Stimulated activated naive CD8-positive, alpha-beta T cell treated with anti-CD3 and anti-CD28 coated beads, Interleukin-15, Interleukin-2, amounts not matched to agents 100 U/mL and 50 U/mL, for 24 hours (primary cell): ENCODE measurements around the gene LAMA2.

Experiments used
- ATAC-seq: fragments of 150-1000 bp; cut with Tn5 transposase; one replicate; pipeline ENCODE4 v1.10.0; 2021
- DNase-seq: peaks from one replicate; pipeline ENCODE4 v3.0.0; 2021

The LAMA2 gene, protein sequence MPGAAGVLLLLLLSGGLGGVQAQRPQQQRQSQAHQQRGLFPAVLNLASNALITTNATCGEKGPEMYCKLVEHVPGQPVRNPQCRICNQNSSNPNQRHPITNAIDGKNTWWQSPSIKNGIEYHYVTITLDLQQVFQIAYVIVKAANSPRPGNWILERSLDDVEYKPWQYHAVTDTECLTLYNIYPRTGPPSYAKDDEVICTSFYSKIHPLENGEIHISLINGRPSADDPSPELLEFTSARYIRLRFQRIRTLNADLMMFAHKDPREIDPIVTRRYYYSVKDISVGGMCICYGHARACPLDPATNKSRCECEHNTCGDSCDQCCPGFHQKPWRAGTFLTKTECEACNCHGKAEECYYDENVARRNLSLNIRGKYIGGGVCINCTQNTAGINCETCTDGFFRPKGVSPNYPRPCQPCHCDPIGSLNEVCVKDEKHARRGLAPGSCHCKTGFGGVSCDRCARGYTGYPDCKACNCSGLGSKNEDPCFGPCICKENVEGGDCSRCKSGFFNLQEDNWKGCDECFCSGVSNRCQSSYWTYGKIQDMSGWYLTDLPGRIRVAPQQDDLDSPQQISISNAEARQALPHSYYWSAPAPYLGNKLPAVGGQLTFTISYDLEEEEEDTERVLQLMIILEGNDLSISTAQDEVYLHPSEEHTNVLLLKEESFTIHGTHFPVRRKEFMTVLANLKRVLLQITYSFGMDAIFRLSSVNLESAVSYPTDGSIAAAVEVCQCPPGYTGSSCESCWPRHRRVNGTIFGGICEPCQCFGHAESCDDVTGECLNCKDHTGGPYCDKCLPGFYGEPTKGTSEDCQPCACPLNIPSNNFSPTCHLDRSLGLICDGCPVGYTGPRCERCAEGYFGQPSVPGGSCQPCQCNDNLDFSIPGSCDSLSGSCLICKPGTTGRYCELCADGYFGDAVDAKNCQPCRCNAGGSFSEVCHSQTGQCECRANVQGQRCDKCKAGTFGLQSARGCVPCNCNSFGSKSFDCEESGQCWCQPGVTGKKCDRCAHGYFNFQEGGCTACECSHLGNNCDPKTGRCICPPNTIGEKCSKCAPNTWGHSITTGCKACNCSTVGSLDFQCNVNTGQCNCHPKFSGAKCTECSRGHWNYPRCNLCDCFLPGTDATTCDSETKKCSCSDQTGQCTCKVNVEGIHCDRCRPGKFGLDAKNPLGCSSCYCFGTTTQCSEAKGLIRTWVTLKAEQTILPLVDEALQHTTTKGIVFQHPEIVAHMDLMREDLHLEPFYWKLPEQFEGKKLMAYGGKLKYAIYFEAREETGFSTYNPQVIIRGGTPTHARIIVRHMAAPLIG (N-terminal part only)

DNA sequence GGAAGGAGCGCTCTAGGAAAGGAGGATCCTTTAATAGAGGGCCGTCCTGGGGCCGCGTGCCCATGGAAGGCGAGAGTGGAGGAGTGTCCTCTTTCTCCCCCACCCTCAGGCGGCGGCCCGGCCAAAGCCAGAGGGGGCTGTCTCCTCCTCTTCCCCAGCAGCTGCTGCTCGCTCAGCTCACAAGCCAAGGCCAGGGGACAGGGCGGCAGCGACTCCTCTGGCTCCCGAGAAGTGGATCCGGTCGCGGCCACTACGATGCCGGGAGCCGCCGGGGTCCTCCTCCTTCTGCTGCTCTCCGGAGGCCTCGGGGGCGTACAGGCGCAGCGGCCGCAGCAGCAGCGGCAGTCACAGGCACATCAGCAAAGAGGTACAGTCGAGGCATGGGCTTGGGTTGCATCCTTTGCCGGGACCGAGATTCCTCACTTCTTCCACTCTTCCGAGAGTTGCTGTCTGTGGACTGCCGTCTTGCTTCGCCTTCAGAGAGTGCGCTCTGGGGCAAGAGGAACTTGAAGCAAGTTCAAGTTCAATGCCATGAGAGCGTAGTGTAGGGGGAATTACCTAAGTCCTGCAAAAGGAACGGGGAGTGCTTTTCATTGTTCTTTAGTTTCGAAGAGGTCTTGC lies at the start of gene LAMA2:
LAMA2 (plus strand) TSS at position 148 of the 621 bp plus-strand sequence; CDS start at position 256, 108 bp downstream.
- peak; percentile 32 for ATAC-seq
- peak; percentile 9 for DNase-seq

DNA sequence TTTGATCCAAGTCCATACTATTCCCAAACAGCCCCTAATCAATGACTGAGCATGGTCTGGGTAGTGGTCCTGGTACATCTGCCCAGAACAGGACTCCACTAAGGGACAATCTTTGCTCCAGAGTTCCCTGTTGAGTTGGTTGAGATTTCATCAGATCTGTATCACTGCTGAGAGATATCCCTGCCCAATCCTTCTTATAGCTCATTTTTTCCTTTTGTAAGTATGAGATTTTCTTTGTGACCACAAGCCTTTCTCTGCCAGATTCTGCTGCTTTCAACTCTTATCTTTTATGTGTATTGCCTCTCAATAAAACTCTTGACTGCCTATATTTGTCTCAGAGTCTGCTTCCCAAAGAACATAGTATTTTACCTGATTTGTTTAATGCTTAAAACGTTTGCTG lies 46.2 kb upstream of the LAMA2 start:
- ATAC-seq: no peak
- DNase-seq: no peak

DNA sequence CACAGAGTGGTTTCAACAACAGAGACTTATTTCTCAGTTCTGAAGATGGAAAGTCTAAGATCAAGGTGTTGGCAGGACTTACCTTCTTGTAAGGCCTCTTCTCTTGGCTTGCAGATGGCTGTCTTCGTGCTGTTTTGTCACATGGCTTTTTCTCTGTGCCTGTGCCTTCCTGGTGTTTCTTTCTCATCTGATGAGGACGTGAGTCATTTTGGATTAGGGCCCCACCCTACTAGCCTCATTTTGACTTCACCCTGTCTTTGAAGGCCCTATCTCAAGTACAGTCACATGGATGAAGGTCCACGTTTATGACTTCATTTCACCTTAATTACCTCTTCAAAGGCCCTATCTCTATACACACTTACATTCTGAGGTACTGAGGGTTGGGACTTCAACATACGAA lies 41.4 kb upstream of the LAMA2 start:
- no peak for ATAC-seq
- DNase-seq: no peak

DNA sequence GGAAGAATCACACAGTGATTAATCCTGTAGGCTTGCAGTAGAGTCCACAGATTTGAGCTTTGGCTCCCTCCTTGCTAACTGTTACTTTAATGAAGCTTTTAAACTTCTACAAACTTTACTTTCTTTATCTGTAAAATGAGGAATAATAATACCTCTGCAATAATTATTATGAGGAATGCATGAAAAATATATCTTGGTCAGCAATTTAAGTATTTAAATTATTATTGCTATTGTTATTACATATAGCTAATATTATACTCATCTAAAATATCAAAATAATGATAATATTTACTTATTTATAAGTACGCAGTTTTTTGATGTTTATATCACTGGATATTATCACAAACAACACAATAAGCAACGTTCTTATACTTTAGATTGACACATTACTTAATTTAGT lies 38.3 kb upstream of the LAMA2 start:
- ATAC-seq (no peak), DNase-seq (no peak)

DNA sequence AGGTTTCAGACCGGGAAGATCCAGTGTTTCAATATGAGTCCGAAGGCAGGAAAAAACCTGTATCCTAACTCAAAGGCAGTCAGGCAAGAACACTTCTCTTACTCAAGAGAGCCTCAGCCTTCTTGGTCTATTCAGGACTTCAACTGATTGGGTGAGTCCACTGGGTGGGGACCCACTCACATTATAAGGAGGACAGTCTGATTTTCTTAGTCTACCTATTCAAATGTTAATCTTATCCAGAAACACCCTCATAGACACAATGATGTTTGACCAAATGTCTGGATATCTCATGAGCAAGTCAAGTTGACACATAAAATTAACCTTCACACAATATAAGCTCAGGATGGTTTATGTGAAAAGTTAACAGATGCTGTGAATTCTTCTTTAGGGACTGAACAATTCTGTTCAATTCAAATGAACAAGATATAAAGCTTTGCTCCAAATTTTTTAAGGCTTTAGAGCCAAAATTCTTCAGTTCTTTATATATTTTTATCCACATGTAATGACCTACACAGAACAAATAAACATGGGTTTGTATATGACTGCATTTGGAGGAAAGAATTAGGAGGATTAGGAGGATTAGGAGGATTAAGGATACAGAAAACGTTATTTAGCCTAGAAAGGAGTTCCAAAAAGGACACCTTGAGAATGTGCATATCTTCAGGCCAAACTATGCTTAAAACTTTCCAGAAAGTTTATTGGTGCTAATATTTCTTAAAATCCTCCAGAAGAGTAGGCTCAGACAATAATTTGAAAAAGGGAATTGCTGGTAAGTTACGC lies 35.3 kb upstream of the LAMA2 start:
- DNase-seq: no peak
- no peak for ATAC-seq

DNA sequence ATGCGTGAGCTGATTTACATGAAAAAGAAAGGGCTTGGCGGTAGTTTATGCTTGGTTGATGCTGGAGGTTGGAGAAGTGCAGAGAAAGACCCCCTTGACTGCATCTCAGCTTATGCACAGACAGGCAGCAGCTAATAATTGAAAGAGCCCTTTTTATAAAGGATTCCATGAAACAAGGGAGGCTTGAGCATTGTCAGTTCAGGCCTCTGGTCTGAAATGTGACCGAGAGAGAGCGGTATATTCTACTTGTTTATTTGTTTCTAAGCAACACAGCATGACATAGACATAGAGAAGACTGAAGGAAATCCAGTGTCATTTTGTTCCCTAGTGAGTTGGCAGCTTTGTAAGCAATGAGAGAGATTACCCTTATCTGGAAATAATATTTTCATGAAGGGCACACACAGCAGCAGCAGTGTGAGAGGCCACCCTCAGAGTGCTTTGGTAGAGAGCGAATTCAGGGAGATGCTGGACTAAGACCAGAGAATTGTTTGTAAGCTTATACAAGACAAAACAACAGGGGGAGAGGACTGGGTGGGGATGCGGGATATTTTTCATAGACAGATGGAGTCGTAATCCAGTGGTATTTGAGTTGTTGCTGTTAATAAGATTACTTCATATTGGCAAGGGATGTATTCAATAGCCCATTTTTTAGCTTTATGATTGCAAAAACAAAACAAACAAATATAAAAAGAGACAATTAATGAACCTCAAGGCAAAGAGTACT lies 34.6 kb upstream of the LAMA2 start:
- no peak for DNase-seq
- ATAC-seq: no peak

DNA sequence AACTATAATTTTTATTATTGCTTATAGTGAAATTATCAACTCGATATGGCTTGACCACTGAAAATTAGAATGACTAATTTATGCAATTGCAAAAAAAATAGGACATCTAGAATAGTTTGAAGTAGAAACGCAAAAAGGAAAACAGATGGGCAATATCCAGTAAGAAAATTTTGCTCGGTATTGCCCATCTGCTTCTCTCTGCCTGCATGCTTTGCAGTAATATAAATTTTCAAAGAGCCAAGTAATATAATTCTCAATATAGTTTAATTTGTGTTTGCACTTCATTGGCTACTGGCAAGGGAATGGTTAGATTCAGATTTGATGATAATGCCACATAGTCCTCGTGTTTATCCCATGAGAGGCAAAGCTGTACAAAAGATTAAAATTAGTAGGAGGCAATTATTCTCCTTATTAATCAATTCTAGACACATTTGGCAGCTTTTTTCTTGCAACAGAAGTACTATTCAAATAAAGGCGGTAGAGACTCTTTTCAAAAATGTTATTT lies 27.3 kb upstream of the LAMA2 start:
- no peak for ATAC-seq
- no peak for DNase-seq

DNA sequence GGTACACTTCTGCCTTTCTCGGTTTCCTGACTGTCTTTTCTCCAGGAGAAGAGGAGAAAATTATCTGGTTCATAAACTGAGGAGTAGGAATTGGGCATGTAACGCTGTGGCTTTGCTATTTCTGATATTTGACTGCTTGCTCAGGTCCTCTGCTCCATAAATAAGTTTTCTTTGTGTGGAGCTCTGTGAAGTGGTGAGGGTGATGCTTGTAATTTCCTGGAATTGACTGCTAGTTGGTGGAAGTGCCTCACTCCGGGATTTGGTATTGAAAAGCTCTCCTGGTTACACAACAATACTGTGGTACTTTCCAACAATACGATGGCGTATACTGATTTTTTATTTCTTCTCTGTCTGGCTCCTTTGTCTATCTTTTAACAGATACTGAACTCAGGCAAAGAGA lies 25.1 kb upstream of the LAMA2 start:
- DNase-seq (no peak), ATAC-seq (no peak)

DNA sequence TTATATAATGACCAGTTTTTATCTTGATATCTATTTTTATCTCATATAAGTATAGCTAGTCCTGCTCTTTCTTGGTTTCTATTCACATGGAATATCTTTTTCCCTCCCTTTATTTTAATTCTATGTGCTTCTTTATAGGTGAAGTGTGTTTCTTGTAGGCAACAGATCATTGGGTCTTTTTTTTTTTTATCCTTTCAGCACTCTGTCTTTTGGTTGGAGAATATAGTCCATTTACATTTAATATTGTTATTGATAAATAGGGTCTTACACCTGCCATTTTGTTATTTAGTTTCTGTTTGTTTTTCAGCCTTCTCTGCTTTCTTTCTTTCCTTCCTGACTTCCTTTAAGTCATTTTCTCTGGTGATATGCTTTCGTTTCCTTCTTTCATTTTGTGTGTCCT lies 22.2 kb upstream of the LAMA2 start:
- ATAC-seq (no peak), DNase-seq (no peak)

DNA sequence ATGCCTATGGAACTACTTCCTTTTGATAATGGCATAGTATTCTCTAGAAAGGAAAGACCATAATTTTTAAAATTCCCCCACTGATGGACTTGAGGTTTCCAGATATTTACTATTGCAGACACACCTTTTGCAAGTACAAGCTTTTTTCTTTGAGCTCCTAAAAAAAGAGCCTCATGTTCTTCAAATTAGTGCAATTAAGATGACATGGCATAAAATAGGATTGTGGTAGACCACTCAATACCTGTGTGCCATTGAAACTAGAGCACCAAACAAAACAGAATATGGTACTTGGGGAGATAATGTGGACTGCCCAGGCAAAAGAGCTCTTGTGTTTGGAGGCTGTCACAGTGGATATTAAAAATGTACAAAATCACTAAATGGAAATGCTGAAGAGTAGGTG lies 19.0 kb upstream of the LAMA2 start:
- DNase-seq (no peak), ATAC-seq (no peak)

DNA sequence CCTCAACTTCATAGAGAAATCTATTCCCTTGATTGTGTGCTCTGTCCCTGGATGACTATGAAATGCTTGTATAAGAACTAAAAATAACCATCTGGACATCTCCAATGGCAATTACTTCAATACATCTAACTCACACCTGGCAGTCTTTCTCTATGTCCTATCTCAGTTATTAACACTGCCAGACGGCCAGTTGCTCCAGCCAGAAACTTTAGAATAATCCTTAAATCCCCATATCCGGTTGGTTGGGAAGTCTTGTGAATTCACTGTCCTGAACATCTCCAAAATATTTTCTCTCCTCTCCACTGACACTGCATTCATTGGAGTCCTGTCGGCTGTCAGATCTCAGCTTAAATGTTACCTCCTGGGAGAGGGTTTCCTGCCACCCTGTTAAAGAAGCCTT lies 12.2 kb upstream of the LAMA2 start:
- no peak for DNase-seq
- no peak for ATAC-seq

DNA sequence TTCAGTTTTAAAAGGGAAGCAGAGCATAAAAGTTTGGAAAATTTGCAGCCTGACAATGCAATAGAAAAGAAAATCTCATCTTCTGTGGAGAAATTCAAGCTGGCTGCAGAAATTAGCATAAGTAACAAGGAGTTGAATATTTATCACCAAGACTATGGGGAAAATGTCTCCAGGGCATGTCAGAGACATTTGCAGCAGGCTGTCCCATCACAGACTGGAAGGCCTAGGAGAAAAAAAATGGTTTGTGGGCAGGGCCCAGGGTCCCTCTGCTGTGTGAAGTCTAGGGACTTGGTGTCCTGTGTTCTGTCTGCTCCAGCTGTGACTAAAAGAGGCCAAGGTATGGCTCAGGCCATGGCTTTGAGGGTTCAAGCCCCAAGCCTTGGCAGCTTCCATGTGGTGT lies 8.1 kb upstream of the LAMA2 start:
- no peak for ATAC-seq
- DNase-seq: no peak

DNA sequence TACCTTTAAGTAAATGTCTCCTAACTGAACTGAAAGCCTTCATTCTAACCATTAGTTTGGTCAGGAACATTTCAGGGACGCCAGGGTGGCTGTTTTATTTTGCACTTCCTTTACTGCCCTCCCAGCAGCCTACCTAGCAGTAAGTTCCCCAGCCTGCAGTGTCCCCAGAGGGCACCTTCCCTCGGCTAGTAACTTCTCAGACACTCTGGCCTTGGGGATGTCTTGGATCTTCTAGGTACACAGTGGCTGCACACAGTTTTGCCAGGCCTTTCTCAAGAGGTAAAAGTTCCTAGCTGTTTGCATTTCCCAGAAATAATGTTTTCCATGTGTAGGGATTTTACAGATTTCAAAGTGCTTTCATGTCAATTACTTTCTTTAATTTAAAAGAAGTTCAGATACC lies 378 bp upstream of the LAMA2 start:
- ATAC-seq: no peak
- DNase-seq: no peak

DNA sequence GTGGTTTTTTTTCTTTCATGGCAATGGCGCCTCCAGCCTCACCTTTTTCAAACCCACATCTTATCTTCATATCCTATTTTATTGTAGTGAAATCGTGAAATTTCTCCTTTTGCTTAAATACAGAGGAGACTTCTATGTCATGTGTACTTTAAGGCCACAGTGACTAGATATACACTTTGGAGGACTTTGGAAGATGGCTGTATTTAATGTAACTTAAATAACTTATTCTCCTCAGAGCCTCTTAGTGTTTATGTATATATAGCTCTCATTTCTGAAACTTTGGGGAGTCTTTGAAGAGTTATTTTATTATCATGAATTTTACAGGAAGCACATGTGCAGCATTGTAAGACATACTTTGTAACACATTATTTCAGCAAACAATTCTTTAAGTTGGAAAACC lies 968 bp downstream of the LAMA2 start:
- DNase-seq (no peak), ATAC-seq (no peak)

DNA sequence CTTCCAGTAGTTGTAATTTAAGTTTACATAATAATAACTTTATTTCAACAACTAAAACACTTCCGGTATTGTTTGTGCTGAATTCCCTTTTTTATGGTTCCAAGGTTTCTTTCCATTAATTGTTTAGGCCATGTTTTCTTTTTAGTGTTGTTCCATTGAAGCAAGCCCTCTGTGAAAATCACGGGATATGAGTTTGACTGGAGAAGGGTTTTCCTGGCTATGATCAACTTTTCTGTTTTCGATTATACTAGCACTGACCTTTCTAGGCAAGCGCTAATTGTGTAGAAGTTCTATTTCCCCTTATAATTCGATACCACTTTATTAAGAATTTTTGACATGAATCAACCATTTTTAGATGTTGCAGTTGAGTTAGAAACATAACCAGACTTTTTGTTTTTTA lies 2.4 kb downstream of the LAMA2 start:
- no peak for DNase-seq
- ATAC-seq: no peak

DNA sequence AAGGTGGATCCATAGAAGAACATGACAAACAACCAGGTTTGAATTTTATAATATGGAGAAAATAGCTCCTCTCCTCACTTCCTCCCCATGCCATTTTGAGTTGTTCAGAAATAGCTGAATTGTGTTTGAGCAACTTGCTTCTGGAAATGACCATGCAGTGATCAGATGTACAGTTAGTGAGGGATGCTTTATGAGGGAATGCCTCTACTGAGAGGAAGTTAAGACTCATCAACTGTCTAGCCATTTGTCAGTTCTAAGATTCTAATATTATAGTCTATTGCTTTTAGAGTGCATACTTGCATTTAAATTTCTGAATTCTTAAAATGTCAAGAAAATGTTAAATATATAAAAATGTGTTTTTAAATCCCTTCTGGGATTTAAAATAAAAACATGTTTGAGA lies 3.8 kb downstream of the LAMA2 start:
- ATAC-seq: no peak
- no peak for DNase-seq

DNA sequence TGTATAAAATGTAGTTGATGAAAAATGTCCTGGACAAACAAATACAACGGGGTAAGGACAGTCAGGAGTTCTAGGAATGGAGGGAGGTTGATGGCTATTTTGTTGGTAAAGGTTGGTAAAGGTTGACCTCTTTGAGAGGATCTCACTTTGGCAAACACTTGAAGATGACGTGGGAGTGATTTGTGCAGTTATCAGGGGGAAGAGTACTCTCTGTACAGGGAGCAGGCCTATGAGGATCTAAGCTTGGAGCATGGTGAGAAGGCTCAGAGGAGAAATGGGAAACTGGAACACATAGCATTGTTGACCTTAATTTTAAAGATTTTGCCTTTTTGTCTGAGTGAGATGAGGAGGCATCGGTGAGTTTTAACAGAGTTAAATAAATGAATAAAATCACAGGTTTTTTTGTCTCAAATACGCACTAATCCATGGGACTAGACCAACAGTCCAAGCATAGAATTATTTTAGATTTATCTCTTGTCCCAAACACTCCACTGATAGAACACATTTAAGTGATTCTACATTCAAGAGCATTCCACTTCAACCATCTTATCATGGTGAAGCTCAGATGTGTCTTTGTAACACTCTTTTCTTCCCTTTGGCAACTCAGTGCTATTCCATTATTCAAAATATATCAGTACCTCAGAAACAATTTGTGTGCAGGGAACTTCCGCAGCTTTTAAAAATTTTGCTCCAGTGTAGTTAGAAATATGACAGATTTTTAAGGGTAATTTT lies 5.7 kb downstream of the LAMA2 start:
- DNase-seq: no peak
- no peak for ATAC-seq

DNA sequence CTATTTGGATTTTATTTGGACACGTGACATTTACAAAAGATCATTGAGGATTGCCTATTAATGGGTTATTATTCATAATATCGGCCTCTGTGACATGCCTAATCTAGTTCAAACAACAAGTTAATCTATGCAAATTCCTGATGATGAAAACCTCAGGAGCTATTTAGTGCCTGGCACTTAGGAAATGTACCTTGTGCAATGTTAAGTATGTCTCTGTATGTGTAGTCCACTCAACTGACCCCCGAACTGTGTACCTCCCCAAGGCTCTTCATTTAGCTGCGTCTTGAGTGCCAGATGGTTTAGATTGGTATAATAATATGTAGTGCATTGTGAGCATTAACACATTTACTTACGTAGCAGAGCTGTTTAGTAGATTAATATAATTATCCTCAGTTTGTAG lies 6.9 kb downstream of the LAMA2 start:
- DNase-seq (no peak), ATAC-seq (no peak)

DNA sequence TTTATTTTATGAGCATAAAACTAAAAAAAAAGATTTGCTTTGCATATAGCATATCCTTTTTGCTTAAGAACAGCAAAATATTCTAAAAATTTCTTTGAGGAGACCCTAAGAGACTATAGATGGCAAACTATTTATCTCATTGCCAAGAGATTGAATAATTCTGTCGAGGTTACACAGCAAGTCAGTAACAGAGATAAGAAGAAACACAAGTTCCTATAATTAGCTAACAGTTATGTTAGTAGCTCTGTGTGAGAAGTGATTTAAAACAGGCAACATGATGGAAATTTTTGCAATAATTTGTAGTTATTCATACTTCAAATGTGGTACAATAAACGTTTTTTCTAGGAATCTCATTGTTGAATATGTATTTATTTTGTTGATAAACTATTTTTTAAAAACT lies 9.1 kb downstream of the LAMA2 start:
- ATAC-seq (no peak), DNase-seq (no peak)
